Effector memory CD8-positive, alpha-beta T cell (primary cell): ENCODE measurements around the gene EPS8L2.
A peak's percentile ranks its signal among the peaks of the same experiment; 100 is the strongest.

Experiments used
- ATAC-seq: fragments of 150-1000 bp; cut with Tn5 transposase; replicated peaks from 2 replicates; pipeline ENCODE4 v1.10.0; 2021; ENCODE audit warnings: mild to moderate bottlenecking, moderate library complexity
- DNase-seq, 3 experiments: peaks; one replicate each; pipeline ENCODE4 v3.0.0; 2021
- H3K27ac Mint-ChIP-seq, 2 donors: one replicate each; pipeline ENCODE4 v1.8.0; 2022; ENCODE audit warnings: mild to moderate bottlenecking in 2 of 2, mixed read lengths in 2 of 2, moderate library complexity in 2 of 2
- H3K27me3 Mint-ChIP-seq, 2 donors: one replicate each; pipeline ENCODE4 v1.8.0; 2022; ENCODE audit warnings: mixed read lengths in 2 of 2
- H3K36me3 Mint-ChIP-seq: one replicate; pipeline ENCODE4 v1.8.0; 2022; ENCODE audit warnings: mild to moderate bottlenecking, moderate library complexity, mixed read lengths; ENCODE audit not compliant: insufficient read depth
- H3K4me1 Mint-ChIP-seq, 2 donors: one replicate each; pipeline ENCODE4 v1.8.0; 2022; ENCODE audit warnings: low read depth in 2 of 2, mixed read lengths in 2 of 2
- H3K4me3 Mint-ChIP-seq, 2 donors: one replicate each; pipeline ENCODE4 v1.8.0; 2022; ENCODE audit warnings: mild to moderate bottlenecking in 2 of 2, mixed read lengths in 2 of 2, moderate library complexity in 2 of 2
- H3K9me3 Mint-ChIP-seq, 2 donors: one replicate each; pipeline ENCODE4 v1.8.0; 2022; ENCODE audit warnings: mixed read lengths in 2 of 2

The EPS8L2 gene

DNA sequence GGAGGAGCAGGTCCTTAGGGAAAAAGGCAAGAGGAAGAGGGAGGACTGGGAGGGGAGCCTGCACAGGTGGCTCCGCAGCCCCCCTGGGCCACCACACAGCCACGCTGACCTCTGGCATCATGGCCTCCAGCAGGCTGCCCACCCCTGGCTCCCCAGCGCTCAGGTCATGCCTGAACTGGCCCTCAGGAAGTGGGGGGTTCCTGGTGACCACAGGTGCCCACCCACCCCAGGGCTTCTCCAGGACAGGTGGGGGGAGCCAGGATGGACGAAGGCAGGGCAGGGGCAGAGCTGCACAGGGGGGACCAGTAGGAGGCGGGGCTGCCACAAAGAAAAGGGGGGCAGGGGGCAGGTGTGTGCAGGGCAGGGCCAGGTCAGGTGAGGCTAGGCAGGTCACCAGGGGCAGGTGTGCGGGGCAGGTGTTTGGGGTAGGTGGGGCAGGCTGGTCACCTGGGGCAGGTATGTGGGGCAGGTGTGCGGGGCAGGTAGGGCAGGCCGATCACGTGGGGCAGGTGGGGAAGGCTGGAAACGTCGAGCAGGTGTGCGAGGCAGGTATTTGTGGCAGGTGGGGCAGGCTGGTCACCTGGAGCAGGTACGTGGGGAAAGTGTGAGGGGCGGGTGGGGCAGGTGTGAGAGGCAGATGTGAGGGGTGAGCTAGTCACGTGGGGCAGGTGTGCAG is 12.0 kb upstream of the EPS8L2 start:
- Mint-ChIP-seq H3K4me1 (peaks cover 29% of the 10 kb centered on the region in 2 donors), H3K27ac (peak overlapping the region; percentile 88 to 95)
- ATAC-seq: no peak

DNA sequence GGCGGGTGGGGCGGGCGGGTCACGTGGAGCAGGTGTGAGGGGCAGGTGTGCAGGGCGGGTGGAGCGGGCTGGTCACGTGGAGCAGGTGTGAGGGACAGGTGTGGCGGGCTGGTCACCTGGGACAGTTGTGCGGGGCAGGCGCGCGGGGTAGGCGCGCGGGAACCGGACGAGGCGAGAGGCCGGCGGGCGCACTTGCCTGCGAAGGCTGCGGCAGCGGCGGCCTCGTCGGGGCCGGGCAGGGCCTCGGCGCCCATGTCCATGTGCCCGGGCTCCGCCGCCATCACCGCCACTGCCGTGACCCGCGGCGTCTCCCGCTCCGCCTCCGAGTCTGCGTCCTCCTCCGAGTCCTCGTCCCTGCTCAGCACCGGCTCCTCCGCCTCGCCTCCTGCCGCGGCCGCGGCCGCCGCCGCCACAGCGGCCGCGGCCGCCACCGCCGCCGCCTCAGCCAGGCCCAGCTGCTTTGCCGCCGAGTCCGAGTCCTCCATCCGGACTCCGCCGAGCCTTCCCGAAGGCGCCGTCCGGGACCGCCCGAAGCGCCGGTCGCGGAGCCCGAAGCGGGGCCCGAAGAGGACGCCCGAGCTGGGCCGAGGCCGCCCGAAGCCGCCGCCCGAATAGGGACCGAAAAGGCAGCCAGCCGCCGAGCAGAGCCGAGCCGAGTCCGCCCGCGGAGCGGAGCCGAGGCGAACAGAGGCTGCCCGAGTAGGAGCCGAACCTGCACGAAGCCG is 11.3 kb upstream of the EPS8L2 start, which contains the start of gene DEAF1:
Gene DEAF1, minus strand, starts transcription at position 660 of the 725 bp plus-strand sequence. Its CDS starts 175 bp downstream, at position 485.
- Mint-ChIP-seq H3K9me3 (no peaks in the 10 kb centered on the region), H3K27ac (peak within 1 kb of the TSS; percentile 93 to 94), H3K4me3 (peak within 1 kb of the TSS; percentile 86 to 87), H3K27me3 (no peaks in the 10 kb centered on the region), H3K4me1 (peaks cover 29% of the 10 kb centered on the region in 2 donors), H3K36me3 (peaks cover 23% of the 10 kb centered on the region)
- DNase-seq (peak; percentile 99), ATAC-seq (peak; percentile 77)

More for the DNA sequence above, 12.0 kb upstream of the EPS8L2 start:
- no peaks in the 10 kb centered on the region for H3K27me3 Mint-ChIP-seq
- H3K9me3 Mint-ChIP-seq: no peaks in the 10 kb centered on the region
- no peak for DNase-seq
- peaks cover 23% of the 10 kb centered on the region for H3K36me3 Mint-ChIP-seq
- peak overlapping the region; percentile 80 to 87 for H3K4me3 Mint-ChIP-seq

GRCh38 chr11:695288-695537 is 10.8 kb upstream of the EPS8L2 start:
- no peaks in the 10 kb centered on the region for H3K27me3 Mint-ChIP-seq
- ATAC-seq: no peak
- peak overlapping the region; percentile 93 to 94 for H3K27ac Mint-ChIP-seq
- peak overlapping the region; percentile 86 to 87 for H3K4me3 Mint-ChIP-seq
- H3K9me3 Mint-ChIP-seq: no peaks in the 10 kb centered on the region
- H3K4me1 Mint-ChIP-seq: peaks cover 29% of the 10 kb centered on the region in 2 donors
- DNase-seq: no peak
- H3K36me3 Mint-ChIP-seq: peaks cover 23% of the 10 kb centered on the region

DNA sequence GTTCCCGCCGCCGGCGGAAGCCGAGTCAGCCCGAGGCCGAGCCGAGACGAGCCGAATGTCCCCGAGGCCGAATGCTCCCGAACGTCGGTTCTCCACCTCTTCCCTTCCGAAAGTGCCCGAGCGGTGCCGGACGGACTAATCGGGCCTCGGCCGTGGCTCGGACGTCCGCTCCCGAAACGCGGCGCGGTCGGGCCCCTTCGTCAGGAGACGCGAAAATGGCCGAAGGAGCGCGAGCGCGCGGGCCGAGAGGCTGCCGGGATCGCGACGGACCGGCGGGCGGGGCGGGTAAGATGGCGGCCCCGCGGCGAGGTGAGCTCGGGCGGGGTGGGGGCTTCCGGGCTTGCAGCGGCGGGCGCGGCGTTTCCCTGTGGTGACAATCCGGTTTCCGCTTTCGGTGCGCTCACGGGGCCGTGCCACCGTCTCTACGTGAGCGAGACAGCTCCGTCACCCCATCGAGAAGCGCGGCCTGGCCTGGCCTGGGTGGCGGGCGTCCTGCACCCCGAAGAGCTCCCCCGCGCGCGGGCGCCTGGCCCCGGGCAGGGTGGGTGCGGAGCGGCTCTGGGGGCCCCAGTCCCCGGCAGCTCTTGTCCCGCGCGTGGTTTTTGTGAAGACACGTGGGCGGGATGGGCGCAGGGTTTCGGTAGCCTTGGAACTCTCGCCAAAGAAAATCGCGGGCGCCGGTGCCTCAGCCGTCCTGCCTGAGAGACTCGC is 10.3 kb upstream of the EPS8L2 start, which contains the start of gene TMEM80:
Gene TMEM80, plus strand, starts transcription at position 279 of the 711 bp plus-strand sequence. Its CDS starts 12 bp downstream, at position 291.
- Mint-ChIP-seq H3K9me3 (no peaks in the 10 kb centered on the region), H3K27ac (peak within 1 kb of the TSS; percentile 93 to 94), H3K4me3 (peak within 1 kb of the TSS; percentile 86 to 87), H3K27me3 (no peaks in the 10 kb centered on the region), H3K36me3 (peaks cover 23% of the 10 kb centered on the region), H3K4me1 (peaks cover 29% of the 10 kb centered on the region in 2 donors)
- ATAC-seq: peak; percentile 68
- peak; percentile 98 for DNase-seq

- Mint-ChIP-seq H3K4me1 (peaks cover 23 to 26% of the 10 kb centered on the region in 2 donors), H3K27me3 (no peaks in the 10 kb centered on the region), H3K4me3 (peak overlapping the region; percentile 86 to 87), H3K36me3 (peaks cover 23% of the 10 kb centered on the region), H3K27ac (peak overlapping the region in 1 of 2 donors; percentile 94), H3K9me3 (no peaks in the 10 kb centered on the region)
- ATAC-seq (no peak), DNase-seq (no peak)
These were observed 9.0 kb upstream of the EPS8L2 start for GRCh38 chr11:696955-697491.

DNA sequence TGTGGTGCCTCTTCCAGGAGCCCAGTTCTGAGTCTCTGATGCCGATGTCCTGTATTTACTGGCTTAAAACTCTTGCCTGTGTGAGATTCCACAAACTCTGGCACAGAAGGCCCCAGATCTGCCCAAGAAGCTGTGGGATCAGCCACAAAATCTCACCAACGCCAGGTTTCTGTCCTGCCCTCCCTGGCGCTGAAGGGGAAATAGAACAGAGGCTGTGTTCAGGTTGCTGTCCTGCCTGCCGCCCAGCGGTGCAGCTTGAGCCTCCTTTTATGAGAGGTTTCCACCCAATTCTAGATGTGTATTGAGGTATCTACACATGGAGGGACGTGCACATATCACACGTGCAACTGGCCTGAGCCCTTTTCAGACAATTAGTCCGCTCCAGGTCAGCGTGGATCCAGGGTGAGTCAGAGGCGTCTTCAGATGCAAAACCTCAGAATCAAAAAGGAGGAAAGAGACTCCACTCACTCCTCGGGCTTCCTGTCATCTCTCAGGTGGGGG is 8.2 kb upstream of the EPS8L2 start:
- Mint-ChIP-seq H3K36me3 (peaks cover 23% of the 10 kb centered on the region), H3K27me3 (no peaks in the 10 kb centered on the region), H3K27ac (peak overlapping the region; percentile 51 to 52), H3K4me3 (peak overlapping the region in 1 of 2 donors; percentile 43), H3K4me1 (peaks cover 21% of the 10 kb centered on the region in 2 donors), H3K9me3 (no peaks in the 10 kb centered on the region)
- ATAC-seq (no peak), DNase-seq (no peak)

- H3K4me3 Mint-ChIP-seq: peak overlapping the region in 1 of 2 donors; percentile 43
- no peaks in the 10 kb centered on the region for H3K27me3 Mint-ChIP-seq
These were observed 7.4 kb upstream of the EPS8L2 start for GRCh38 chr11:698493-699115.

DNA sequence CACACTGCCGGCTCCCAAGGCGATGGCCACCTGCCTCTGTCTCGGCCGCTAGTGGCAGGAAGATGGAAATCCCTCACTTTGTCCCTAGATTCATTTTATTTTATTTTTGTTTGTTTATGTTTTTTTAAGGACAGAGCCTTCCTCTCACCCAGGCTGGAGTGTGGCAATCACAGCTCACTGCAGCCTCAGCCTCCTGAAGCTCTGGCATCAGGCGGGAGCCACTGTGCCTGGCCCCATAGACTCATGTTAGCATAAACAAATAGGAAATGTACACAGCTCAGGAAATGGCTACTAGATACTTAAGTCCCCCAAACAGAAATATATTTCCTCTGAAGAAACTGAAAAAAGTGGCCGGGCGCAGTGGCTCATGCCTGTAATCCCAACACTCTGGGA is 6.9 kb upstream of the EPS8L2 start:
- Mint-ChIP-seq H3K27me3 (no peaks in the 10 kb centered on the region), H3K36me3 (peaks cover 16% of the 10 kb centered on the region), H3K9me3 (no peaks in the 10 kb centered on the region), H3K4me3 (no peak overlapping the region), H3K27ac (no peak overlapping the region), H3K4me1 (peaks cover 10% of the 10 kb centered on the region in 2 donors)
- no peak for ATAC-seq
- DNase-seq: no peak

More at GRCh38 chr11:698493-699115, 7.4 kb upstream of the EPS8L2 start:
- H3K36me3 Mint-ChIP-seq: peaks cover 17% of the 10 kb centered on the region
- H3K9me3 Mint-ChIP-seq: no peaks in the 10 kb centered on the region
- ATAC-seq (no peak), DNase-seq (no peak)
- H3K4me1 Mint-ChIP-seq: peaks cover 14% of the 10 kb centered on the region in 2 donors
- H3K27ac Mint-ChIP-seq: peak overlapping the region in 1 of 2 donors; percentile 52

DNA sequence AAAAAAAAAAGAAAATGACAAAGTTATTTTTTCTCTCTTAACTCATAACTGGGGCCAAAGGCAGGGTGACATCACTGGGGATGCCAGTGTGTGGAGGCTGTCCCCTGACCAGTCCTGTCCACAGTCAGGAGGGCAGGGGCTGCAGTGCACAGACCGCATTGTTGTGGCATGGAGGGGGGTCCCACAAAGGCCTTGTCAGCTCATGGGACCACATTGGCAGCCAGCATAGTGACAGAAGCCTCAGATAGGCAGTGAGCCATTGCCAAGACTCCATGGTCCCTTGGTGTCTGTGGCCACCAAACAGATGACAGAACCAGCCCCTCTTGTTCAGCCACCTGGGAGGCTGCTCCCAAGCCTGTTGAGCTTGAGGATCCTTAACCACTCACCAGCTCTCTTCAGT is 6.3 kb upstream of the EPS8L2 start:
- no peak for ATAC-seq
- Mint-ChIP-seq H3K4me3 (no peak overlapping the region), H3K36me3 (peaks cover 16% of the 10 kb centered on the region), H3K27ac (no peak overlapping the region), H3K4me1 (peaks cover 8 to 10% of the 10 kb centered on the region in 2 donors), H3K9me3 (no peaks in the 10 kb centered on the region), H3K27me3 (no peaks in the 10 kb centered on the region)
- no peak for DNase-seq

DNA sequence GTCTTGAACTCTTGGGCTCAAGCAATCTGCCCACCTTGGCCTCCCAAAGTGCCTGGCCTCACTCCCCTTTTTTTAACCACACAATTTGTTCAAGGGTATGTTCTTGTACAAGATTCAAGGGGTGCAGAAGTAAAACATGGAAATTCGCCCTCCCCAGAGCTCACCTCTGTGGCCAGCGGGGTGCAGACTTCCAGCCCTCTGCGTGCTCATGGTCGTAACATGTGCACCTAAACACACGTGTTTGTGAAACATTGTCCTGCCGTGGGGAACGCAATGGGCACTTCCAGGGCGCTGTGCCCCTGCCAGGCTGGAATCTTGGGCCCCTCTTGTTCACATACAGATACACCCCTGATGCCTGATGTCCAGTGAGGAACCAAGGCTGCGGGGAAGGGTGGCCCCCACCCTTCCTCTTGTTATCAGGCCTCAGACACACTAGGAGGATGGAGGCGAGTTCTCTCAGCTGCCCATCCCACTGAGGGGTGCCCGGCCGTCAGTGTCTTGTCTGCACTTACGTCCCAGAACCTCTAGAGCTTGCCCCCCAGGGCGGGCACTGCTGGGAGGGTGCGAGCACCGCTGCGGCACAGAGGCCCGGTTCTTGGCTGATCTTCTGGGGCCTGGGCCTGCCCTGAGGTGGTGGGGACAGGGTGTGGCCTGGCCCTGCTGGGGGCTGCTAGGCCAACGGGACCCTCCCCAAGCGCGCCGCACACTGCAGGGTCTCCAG is 4.1 kb upstream of the EPS8L2 start:
- DNase-seq (no peak), ATAC-seq (no peak)
- H3K9me3 Mint-ChIP-seq: no peaks in the 10 kb centered on the region
- no peak overlapping the region for H3K4me3 Mint-ChIP-seq
- H3K4me1 Mint-ChIP-seq: peaks cover 6 to 8% of the 10 kb centered on the region in 2 donors
- peaks cover 3% of the 10 kb centered on the region for H3K36me3 Mint-ChIP-seq
- H3K27ac Mint-ChIP-seq: no peak overlapping the region
- H3K27me3 Mint-ChIP-seq: peaks cover 0 to 9% of the 10 kb centered on the region in 2 donors

DNA sequence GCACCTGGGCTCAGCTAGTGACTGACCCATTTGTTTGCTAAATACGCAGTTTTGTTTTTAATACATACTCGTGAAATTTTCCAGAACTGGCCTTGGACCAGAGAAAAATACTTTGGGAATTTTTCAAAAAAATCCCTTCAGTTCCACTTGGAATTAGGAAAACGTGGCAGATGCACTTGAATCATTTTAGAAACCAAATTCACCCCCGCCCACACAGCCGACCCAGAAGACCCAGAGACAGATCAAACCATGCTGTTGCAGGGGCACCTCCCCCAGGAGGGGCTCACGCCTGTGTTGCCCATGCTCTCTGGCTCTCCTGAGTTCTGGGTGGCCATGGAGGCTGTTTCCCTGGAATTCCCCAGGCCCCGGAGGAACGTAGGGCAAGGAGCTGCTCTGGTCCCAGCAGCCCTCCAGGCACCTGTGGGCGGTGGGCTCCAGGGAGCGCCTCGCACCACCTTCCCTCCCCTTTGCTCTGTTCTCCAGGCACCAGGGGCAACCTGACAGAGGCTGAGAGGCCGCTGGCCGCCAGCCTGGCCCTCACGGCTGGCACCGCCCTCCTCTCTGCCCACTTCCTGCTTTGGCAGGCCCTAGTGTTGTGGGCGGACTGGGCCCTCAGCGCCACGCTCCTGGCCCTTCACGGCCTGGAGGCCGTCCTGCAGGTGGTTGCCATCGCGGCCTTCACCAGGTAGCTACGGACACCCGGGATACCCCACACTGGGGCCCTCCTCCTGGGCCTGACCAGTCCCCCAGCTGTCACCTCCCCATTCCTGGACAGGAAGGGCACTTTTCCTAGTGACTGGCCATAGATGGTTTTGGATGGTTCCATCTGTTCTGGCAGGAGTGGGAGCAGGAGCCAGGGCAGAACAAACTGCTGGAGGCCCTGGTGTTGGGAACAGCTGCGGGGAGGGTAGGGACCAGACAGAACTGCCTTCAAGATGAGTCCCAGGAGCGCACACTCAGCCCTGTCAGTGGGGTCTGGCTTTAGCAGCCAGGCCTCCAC is 3.3 kb upstream of the EPS8L2 start:
- Mint-ChIP-seq H3K27me3 (peaks cover 8 to 17% of the 10 kb centered on the region in 2 donors), H3K36me3 (peaks cover 3% of the 10 kb centered on the region), H3K4me3 (no peak overlapping the region), H3K4me1 (peaks cover 7% of the 10 kb centered on the region in 2 donors), H3K9me3 (no peaks in the 10 kb centered on the region), H3K27ac (no peak overlapping the region)
- DNase-seq (no peak), ATAC-seq (peak; percentile 45)
